GM19099 (cell line): Measurements from ENCODE around the gene EIF1.

Experiments
- POLR2A ChIP-seq: IDR thresholded peaks from 3 replicates; pipeline ENCODE4 v1.6.1; 2011; ENCODE audit warnings: low read depth; ENCODE audit not compliant: insufficient read length; ENCODE audit errors: extremely low read depth

Gene EIF1

DNA sequence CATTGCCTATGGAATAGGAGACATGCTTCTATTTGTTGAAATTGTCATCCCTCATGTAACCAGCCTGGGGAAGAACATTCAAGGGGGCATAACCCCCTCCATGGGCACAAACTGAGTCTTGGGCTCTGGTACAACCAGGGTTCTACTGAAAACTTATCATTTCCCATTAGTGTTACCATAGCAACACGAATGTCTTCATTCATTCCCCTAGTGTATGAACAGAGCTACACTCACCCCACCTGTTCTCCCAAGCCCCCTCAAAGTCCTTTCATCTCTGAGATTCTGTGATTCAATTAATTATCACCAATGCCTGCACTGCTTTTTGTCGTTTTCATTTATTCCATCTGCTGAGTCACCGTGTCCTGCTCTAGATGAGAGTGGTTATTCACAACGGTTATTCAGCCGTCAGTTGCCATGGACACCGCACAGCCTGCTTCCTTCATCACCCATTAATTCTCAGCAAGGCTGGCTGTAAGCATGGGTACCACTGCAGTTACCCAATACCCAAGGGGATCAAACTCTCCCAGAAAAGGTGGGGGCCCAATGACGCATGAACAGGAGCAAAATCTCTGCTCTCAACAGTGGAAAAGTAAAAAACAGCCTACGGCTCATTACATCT is 21.9 kb downstream of the EIF1 start:
- no peak for TF ChIP-seq POLR2A

DNA sequence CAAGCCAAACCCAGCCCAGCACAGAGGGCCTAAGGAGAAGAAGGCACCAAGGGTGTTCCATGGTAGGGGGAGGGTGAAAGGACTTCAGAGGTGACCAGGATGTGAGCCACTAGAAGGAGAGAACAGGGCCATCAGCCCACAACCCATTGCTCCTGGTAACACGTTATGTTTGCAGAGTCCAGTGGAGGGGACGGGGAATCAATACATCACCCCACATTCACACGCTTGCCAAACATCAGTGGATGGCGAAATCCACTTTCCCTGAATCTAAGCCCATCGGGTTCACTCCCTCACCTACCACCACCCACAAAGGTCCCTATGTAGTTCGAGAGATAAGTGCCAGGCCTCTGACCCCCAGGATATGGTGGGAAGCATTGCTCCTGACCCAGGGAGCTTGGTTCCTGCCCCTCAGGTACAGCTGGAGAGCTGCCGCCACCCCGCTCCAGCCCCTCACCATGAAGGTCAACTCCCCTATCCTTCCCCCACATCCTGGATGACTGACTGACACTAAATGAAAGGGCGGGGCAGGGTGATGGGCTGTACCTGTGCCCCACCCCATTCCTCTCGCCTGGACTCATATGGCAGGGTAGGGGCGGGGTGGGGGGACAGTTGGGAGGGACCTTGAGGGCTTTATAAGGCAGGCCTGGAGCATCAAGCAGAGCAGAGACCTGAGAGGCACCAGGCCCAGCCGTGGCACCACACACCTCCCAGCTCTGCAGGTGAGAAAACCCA is 23.1 kb downstream of the EIF1 start, which contains the start of gene GAST:
Gene GAST (plus strand): TSS at position 663 of the 732 bp plus-strand sequence. CDS start 3,106 bp downstream, outside the sequence.
- TF ChIP-seq POLR2A: no peak

DNA sequence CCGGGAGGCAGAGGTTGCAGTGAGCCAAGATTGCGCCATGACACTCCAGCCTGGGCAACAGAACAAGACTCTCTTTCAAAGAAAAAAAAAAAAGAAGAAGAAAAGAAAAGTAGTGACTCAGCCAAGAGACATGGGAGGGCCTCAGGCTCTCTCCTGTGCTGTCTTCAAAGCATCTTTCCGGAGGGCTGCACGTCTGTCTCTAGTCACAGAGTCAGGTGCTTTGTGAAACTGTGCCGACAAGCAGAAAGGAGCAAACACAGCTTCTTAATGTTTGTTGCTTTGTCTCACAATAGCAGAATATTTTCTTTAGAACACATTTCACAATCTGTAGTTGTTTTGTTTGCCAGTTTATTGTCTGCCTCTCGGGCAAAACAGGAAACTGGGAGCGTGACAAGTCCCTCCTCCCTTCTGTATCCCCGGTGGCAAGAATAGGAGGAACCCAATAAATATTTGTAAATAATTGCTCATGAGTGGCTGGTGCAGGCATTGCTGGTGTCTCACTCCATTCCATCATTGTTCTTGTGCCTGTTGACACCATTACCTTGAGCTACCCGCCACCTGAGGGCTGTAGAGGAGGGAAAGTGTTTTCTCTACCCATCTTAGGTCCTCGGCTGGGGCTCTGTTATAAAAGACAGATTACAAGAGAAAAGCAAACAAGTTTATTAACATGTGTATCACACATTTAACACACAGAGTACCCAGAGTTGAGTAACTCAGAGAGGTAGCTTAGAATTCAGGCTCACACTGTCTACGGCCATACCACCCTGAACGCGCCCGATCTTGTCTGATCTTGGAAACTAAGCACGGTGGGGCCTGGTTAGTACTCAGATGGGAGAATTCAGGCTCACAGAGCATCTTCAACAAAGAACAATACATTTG is 29.0 kb downstream of the EIF1 start:
- TF ChIP-seq POLR2A: no peak

DNA sequence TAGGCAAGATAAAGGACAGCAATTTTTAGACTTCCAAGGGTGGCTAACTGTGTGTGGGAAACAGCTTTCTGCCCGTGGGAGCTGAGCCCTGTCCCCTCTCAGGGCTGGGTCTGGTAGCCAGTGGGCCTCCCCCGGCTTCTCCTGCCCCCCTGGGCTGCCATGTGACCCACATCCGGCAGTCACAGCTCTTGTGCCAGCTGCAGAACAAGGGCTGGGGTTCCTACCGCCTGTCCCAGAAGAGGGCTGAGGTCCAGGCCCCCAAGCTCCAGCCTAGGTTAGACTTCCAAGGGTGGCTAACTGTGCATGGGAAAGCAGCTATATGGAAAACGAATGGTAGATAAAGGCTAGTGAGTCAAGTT is 29.6 kb downstream of the EIF1 start:
- no peak for TF ChIP-seq POLR2A

DNA sequence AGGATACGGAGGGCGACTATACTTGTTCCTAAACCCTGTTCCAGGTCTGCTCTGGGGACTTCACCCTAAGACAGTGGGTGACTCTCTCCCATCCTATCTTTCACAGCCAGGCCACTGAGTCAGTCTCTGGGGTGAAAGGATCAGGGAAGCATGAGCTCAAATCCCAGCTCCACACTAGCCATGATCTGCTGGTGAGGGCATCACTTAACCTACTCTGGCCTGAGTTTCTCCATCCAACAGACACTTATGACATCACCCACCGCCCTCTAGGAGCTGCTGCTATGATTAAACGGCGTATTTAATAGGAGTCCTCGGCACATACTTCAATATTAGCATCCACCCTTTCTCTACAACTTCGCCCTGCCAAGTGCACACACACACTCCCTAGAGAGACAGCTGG is 33.5 kb downstream of the EIF1 start:
- no peak for TF ChIP-seq POLR2A

DNA sequence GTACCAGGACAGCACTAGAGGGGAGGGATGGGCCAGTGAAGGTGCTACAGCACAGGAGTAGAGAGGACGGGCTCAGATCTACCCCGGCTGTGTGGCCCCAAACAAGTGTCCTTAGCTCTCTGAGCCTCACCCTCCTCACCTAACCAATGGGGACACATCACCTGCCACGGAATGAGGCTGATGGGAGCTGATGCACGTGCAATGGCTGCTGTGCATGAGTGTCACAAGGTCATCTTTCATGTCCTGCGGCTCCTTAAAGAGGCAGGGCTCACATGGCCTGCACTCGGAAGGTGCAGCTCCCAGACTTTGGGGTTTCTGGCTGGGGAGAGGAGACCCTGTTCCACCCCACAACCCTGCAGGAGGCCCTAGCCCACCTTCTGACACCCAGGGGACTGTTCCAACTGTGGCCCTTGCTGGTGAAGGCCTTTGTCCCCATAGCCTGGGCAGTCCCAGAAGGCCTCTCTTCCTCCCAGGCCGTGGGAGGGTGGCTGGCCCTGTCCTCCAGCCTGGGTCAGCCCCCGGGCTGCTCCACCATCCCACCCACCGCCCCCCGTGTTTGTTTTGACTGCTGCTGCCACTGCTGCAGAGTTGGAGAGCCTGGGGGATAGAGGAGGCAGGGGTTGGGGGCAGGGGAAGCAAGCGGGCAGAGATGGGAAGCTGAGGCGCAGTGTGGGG is 35.3 kb downstream of the EIF1 start:
- TF ChIP-seq POLR2A: no peak

DNA sequence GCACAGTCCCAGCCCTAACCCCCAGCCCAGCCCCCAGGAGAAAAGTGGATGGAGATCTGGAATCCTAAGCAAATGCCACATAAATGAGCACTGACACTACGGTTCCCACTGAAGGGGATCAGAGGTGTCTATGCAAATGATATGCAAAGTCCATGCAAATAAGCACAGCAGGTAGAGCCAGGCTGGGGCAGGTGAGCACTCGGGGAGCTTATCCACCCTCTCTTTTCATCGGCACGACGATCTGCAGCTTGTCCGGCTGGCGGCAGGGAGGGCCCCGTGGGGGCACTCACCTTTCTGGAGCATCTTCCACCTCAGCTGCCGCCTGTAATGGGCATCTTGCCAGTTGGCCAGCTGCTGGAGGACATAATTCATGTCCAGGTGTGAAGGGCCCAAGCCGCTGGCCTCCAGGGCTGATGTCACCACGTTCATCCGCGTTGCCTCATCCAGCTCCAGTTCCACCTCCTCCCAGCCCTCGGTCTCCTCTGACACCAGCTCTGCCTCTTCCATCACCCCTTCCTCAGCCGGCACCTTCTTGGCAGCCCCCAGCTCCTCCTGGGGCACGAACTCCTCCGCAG is 35.9 kb downstream of the EIF1 start:
- TF ChIP-seq POLR2A: no peak

DNA sequence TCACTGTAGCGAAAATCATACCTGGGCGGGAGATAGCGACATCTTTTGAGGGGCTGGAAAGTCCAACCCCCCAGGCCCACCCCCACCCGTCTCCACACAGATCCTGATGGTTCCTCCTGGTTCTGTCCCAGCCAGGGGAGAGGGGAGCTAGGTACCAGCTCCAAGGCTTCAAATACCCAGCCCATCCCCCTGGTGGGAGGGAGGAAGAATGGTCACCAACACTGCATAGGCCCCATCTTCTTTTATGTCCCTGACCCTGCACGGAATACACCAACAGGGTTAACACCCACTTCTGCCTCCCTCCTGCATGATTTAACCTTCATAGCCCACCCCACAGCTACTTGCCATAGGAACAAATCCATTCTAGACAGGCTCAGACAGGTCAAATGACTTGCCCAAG is 36.4 kb downstream of the EIF1 start:
- no peak for TF ChIP-seq POLR2A

DNA sequence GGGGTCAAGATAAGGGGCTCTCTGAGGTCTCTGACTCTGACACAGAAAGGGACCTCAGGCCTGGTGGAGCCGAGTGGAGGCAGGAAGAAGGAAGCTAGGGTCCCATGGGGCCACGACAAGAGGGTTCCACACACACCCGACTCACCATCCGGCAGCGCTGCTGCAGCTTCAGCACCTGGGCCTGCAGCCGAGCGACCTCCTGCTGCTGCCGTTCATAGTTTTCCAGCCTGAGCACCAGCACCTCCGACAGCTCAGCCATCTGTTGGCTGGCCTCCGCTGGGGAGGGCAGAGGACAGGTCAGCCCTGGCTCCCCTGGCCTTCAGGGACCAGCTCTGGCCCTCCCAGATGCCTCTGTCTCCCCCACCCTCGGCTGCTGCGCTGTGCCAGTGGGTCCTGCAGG is 39.4 kb downstream of the EIF1 start:
- TF ChIP-seq POLR2A: no peak

DNA sequence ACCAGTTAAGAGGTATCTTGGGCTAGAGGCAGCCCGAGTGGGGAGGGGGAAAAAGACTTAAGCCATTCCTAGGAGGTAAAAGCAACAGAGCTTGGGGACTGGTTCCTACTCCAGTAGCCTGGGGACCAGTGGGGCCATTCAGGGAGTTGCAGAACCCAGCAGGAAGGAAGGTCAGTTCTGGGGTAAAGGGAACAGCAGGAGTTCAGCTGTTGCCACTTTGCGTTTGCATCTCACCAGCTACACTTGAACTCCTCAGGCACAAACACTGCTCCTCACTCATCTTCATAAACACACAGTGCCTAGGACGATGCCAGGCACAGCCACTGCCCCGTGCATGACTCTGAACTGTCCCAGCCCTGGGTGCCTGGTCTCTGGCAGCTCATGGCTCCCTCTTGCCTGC is 41.8 kb downstream of the EIF1 start:
- no peak for TF ChIP-seq POLR2A

DNA sequence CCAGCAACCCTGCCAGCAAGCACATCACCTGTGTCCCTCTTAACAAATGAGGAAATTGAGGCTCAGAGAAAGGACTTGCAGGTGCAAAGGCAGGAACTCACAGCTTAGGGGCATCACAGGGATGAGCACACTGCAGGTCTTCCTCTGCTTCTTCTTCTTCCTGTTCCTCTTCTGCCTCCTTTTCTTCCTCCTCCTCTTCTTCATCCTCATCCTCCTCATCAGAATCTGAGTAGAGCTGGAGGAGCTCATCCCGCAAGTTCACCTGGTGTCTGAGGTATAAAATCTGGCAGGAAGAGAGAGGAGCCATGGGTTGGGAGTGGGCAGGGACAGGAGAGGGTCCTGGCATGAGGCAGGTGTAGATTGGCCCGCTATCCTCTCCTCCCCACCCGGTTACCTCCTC is 43.2 kb downstream of the EIF1 start:
- TF ChIP-seq POLR2A: no peak

DNA sequence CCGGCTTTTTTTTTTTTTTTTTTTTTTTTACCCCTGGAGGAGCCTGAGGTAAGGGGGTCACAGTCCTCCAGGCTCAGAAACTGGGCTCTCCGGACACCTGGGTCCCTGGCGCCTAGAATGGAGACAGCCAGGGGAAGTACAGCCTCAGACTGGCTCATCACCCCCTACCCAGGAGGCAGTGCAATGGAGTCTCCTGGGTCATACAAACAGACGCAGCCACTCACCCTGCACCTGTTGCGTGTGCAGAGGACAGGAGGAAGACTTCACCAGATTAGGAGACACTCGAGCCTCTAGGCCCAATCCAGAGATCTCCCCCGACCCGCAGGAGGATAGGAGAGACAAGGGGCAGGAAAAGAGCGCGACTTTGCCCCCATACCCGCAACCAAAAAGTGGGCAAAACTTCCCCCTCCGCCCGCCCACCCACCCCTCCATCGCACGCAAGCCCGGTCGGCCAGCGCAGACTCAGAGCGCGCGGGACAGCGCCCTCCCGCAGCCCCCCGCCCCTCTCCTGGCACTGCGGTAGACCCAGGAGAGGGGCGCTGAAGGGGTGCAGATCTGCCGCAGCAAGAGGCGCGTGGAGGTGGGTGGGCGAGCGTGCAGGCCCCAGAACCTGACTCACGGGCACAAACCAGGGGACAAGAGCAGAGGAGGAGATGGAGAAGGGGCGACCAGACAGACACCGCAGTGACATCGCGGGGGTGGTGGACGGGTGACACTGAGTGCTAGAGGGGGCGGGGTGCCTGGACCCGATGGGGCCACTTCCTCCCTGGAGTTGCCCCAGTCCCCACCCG is 44.9 kb downstream of the EIF1 start:
- TF ChIP-seq POLR2A: no peak

DNA sequence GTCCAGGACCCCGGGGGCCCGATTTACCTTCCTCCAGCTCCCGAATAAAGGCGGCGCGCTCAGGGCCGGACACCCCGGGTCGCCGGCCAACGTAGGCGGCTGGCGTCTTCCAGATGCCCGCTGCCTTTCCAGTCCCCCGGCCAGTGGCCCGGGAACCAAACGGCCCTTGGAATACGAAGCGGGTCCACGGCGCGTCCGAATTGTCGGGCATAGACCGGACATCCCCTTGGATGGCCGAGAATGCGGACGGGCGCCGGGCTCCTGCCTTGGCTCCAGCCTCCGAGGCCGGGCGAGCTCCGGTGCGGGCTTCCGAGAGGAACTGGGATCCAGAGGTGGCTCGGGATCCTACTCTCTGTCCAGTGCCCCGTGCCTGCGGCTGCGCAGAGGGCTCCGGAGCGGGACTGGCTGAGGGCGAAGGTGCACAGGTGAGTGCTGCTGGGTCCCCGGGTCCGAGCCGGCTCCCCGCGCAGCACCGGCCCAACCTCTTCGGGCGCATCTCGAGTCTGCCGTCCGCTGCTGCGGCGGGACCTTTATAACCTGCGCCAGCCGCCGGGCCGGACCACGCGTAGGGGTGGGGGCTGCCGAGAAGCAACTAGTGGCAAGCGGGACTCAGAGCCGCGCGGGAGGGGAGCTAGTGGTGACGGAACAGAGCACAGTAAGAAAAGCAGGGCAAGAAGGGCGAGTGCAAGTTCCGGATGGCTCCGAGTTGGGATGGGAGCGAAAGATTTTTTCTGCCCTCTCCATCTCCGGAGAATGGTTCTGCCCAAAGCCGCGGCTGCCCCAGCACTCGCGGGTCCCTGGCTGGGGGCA is 45.7 kb downstream of the EIF1 start, which contains the start of gene HAP1:
Gene HAP1 (minus strand): TSS at position 505 of the 810 bp plus-strand sequence. CDS start 9 bp downstream, at position 496.
- TF ChIP-seq POLR2A: no peak

DNA sequence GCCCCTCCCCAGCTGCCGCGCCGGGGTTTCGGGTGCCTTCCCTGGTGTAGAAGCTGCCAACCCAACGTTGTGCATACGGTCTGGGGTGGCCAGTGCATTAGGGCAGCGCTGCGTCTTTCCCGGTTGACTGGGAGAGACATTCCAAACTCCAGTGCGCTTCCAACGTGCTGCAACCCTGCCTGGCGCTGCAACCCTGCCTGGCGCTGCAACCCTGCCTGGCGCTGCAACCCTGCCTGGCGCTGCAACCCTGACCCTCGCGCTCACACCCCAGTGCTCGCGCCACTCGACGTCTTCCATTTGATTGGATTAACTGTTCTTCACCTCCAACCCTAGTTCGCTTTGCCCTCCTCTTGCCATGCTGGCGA is 46.2 kb downstream of the EIF1 start:
- TF ChIP-seq POLR2A: no peak

DNA sequence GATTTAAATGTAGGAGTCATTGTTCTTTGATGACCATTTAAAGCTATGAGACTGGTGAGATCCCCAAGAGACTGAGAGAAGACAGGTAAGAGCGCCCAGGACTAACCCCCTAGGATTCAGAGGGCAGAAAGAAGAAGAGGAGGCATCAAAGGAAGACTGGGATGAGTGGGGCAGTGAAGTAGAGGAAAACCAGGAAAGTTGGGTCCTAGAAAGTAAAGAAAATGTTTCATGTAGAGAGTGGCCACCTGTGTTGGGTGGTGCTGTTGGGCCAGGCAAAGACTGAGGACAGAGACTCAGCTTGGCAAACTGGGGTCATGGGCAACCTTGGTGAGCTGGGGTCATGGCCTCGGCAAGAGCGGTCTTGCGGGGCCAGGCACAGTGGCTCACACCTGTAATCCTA is 47.1 kb downstream of the EIF1 start:
- no peak for TF ChIP-seq POLR2A
